Measurements from ENCODE around the gene HTR2B. TPM values are rescaled to one million over a fixed set of nuclear protein-coding genes. Genes with fewer than 3 reads are reported as not detected.
"Not testable (repeated sequence)": the region's sequence is repeated elsewhere in the genome, so short reads cannot be mapped to it uniquely, and the experiment has no call there.

Gene HTR2B
- total RNA-seq, 2 experiments from 2014 or later = 2.1 to 2.2 TPM

- H3K27ac Mint-ChIP-seq = no peak overlapping the region
- H3K27me3 Mint-ChIP-seq = no peaks in the 10 kb centered on the region
- peaks cover 21% of the 10 kb centered on the region for H3K9me3 Mint-ChIP-seq
- no peak for DNase-seq
- no peak overlapping the region for H3K4me3 Mint-ChIP-seq
- ChIA-PET CTCF (no interaction called here), POLR2A (no interaction called here)
- peaks cover 1% of the 10 kb centered on the region for H3K4me1 Mint-ChIP-seq
- H3K36me3 Mint-ChIP-seq (ENCODE audit: low read depth) = peaks cover 51% of the 10 kb centered on the region
These were observed 23.9 kb downstream of the HTR2B start for GRCh38 chr2:231100990-231101389.

- H3K4me3 Mint-ChIP-seq, H3K27ac Mint-ChIP-seq, H3K27me3 Mint-ChIP-seq, H3K4me1 Mint-ChIP-seq, CTCF ChIA-PET, DNase-seq, POLR2A ChIA-PET: not testable (repeated sequence)
- peaks cover 21% of the 10 kb centered on the region for H3K9me3 Mint-ChIP-seq
- H3K36me3 Mint-ChIP-seq (ENCODE audit: low read depth) = peaks cover 53% of the 10 kb centered on the region
These were observed 24.5 kb downstream of the HTR2B start for GRCh38 chr2:231100321-231100720.

GRCh38 chr2:231099918-231100317, 24.9 kb downstream of the HTR2B start:
- peaks cover 1% of the 10 kb centered on the region for H3K4me1 Mint-ChIP-seq
- no peak overlapping the region for H3K27ac Mint-ChIP-seq
- H3K9me3 Mint-ChIP-seq = peaks cover 21% of the 10 kb centered on the region
- no peak for DNase-seq
- H3K36me3 Mint-ChIP-seq (ENCODE audit: low read depth) = peaks cover 53% of the 10 kb centered on the region
- ChIA-PET POLR2A (no interaction called here), CTCF (no interaction called here)
- no peak overlapping the region for H3K4me3 Mint-ChIP-seq
- no peaks in the 10 kb centered on the region for H3K27me3 Mint-ChIP-seq

GRCh38 chr2:231094736-231095346, 30.0 kb downstream of the HTR2B start:
- Mint-ChIP-seq H3K36me3 (ENCODE audit: low read depth) (peaks cover 67% of the 10 kb centered on the region), H3K4me1 (no peaks in the 10 kb centered on the region), H3K27me3 (no peaks in the 10 kb centered on the region), H3K9me3 (peaks cover 17% of the 10 kb centered on the region), H3K4me3 (no peak overlapping the region), H3K27ac (no peak overlapping the region)
- ChIA-PET CTCF (interaction anchor here (0.9 kb wide), 1 partner anchor 11 kb away, joined by 4 read pairs; no protein-coding TSS in a partner anchor), POLR2A (no interaction called here)
- DNase-seq = no peak

- Mint-ChIP-seq H3K9me3 (peaks cover 9% of the 10 kb centered on the region), H3K4me3 (no peak overlapping the region), H3K27me3 (no peaks in the 10 kb centered on the region), H3K27ac (no peak overlapping the region), H3K36me3 (ENCODE audit: low read depth) (peaks cover 62% of the 10 kb centered on the region), H3K4me1 (peaks cover under 1% of the 10 kb centered on the region)
- ChIA-PET CTCF (no interaction called here), POLR2A (no interaction called here)
- DNase-seq = no peak
These were observed 30.9 kb downstream of the HTR2B start for GRCh38 chr2:231093933-231094332.

- Mint-ChIP-seq H3K27me3 (no peaks in the 10 kb centered on the region), H3K4me3 (no peak overlapping the region), H3K36me3 (ENCODE audit: low read depth) (peaks cover 45% of the 10 kb centered on the region), H3K4me1 (peaks cover 5% of the 10 kb centered on the region), H3K9me3 (no peaks in the 10 kb centered on the region), H3K27ac (no peak overlapping the region)
- POLR2A ChIA-PET = no interaction called here
- CTCF ChIA-PET = interaction anchor here (0.8 to 2.0 kb wide), 3 partner anchors 11 to 166 kb away, joined by 3 to 7 read pairs (median 3); no protein-coding TSS in a partner anchor
- no peak for DNase-seq
These were observed 36.1 kb downstream of the HTR2B start for GRCh38 chr2:231088754-231089153.

- Mint-ChIP-seq H3K9me3 (no peaks in the 10 kb centered on the region), H3K27ac (no peak overlapping the region), H3K4me3 (no peak overlapping the region), H3K36me3 (ENCODE audit: low read depth) (peaks cover 52% of the 10 kb centered on the region), H3K4me1 (peaks cover 5% of the 10 kb centered on the region), H3K27me3 (no peaks in the 10 kb centered on the region)
- ChIA-PET POLR2A (no interaction called here), CTCF (interaction anchor here (0.6 to 1.2 kb wide), 3 partner anchors 8 to 398 kb away, joined by 3 to 4 read pairs (median 3); no protein-coding TSS in a partner anchor)
- DNase-seq = no peak
These were observed 40.3 kb downstream of the HTR2B start for GRCh38 chr2:231084565-231084964.

GRCh38 chr2:231069379-231070054, 55.3 kb downstream of the HTR2B start:
- Mint-ChIP-seq H3K4me3 (no peak overlapping the region), H3K27me3 (no peaks in the 10 kb centered on the region), H3K9me3 (no peaks in the 10 kb centered on the region), H3K4me1 (peaks cover 10% of the 10 kb centered on the region), H3K36me3 (ENCODE audit: low read depth) (peaks cover 30% of the 10 kb centered on the region), H3K27ac (no peak overlapping the region)
- POLR2A ChIA-PET = no interaction called here
- no peak for DNase-seq
- CTCF ChIA-PET = interaction anchor here (0.7 to 1.8 kb wide), 4 partner anchors 10 to 17 kb away, joined by 3 to 10 read pairs (median 3); partner anchors contain the start of gene PSMD1

- Mint-ChIP-seq H3K27me3 (no peaks in the 10 kb centered on the region), H3K9me3 (no peaks in the 10 kb centered on the region), H3K36me3 (ENCODE audit: low read depth) (peaks cover 30% of the 10 kb centered on the region), H3K4me1 (peaks cover 10% of the 10 kb centered on the region), H3K27ac (no peak overlapping the region), H3K4me3 (no peak overlapping the region)
- CTCF ChIA-PET = interaction anchor here (0.8 to 1.8 kb wide), 4 partner anchors 10 to 17 kb away, joined by 3 to 10 read pairs (median 4); partner anchors contain the start of gene PSMD1
- DNase-seq = no peak
- POLR2A ChIA-PET = no interaction called here
These were observed 56.2 kb downstream of the HTR2B start for GRCh38 chr2:231068525-231069222.

- peaks cover 38% of the 10 kb centered on the region for H3K36me3 Mint-ChIP-seq (ENCODE audit: low read depth)
- POLR2A ChIA-PET = not testable (repeated sequence)
These were observed 57.3 kb downstream of the HTR2B start for GRCh38 chr2:231067531-231067930.

GRCh38 chr2:231065966-231066365, 58.9 kb downstream of the HTR2B start:
- CTCF ChIA-PET = interaction anchor here (0.8 to 1.2 kb wide), 2 partner anchors 8 to 13 kb away, joined by 3 read pairs; no protein-coding TSS in a partner anchor

More at GRCh38 chr2:231067531-231067930, 57.3 kb downstream of the HTR2B start:
- not testable (repeated sequence) for H3K4me3 Mint-ChIP-seq, H3K9me3 Mint-ChIP-seq, H3K27ac Mint-ChIP-seq, H3K4me1 Mint-ChIP-seq, DNase-seq, H3K27me3 Mint-ChIP-seq
- CTCF ChIA-PET = interaction anchor here (1.0 to 1.2 kb wide), 3 partner anchors 11 to 19 kb away, joined by 3 to 4 read pairs (median 3); partner anchors contain the start of gene PSMD1

GRCh38 chr2:231063347-231063746, 61.5 kb downstream of the HTR2B start:
- ChIA-PET CTCF (interaction anchor here (0.6 to 2.6 kb wide), 3 partner anchors 10 to 323 kb away, joined by 4 to 8 read pairs (median 4); no protein-coding TSS in a partner anchor), POLR2A (no interaction called here)
- Mint-ChIP-seq H3K9me3 (no peaks in the 10 kb centered on the region), H3K36me3 (ENCODE audit: low read depth) (peaks cover 31% of the 10 kb centered on the region), H3K4me1 (peaks cover 29% of the 10 kb centered on the region), H3K27ac (no peak overlapping the region), H3K27me3 (no peaks in the 10 kb centered on the region), H3K4me3 (no peak overlapping the region)
- DNase-seq = no peak

More at GRCh38 chr2:231065966-231066365, 58.9 kb downstream of the HTR2B start:
- H3K4me1 Mint-ChIP-seq = peaks cover 11% of the 10 kb centered on the region
- POLR2A ChIA-PET = no interaction called here
- H3K36me3 Mint-ChIP-seq (ENCODE audit: low read depth) = peaks cover 35% of the 10 kb centered on the region
- no peak overlapping the region for H3K27ac Mint-ChIP-seq
- H3K9me3 Mint-ChIP-seq = no peaks in the 10 kb centered on the region
- no peaks in the 10 kb centered on the region for H3K27me3 Mint-ChIP-seq
- no peak overlapping the region for H3K4me3 Mint-ChIP-seq
- DNase-seq = no peak

- CTCF ChIA-PET = interaction anchor here (2.6 kb wide), 1 partner anchor 10 kb away, joined by 8 read pairs; no protein-coding TSS in a partner anchor
- DNase-seq = no peak
- Mint-ChIP-seq H3K4me3 (no peak overlapping the region), H3K36me3 (ENCODE audit: low read depth) (peaks cover 26% of the 10 kb centered on the region), H3K27me3 (no peaks in the 10 kb centered on the region), H3K9me3 (no peaks in the 10 kb centered on the region), H3K4me1 (peaks cover 31% of the 10 kb centered on the region), H3K27ac (no peak overlapping the region)
- POLR2A ChIA-PET = no interaction called here
These were observed 62.1 kb downstream of the HTR2B start for GRCh38 chr2:231062776-231063175.

Measured in activated CD4-positive, alpha-beta T cell treated with anti-CD3 and anti-CD28 coated beads, Interleukin-2, amount 10 ng/mL, durations not matched to agents 7 days and 5 days (primary cell).